Activated CD4-positive, alpha-beta T cell treated with anti-CD3 and anti-CD28 coated beads, Interleukin-2, amount 50 U/mL, for 24 hours (primary cell): Measurements from ENCODE around the gene TLL1.

ENCODE experiments used
- DNase-seq, 2 donors: peaks; one replicate each; pipeline ENCODE4 v3.0.0-alpha.2; 2020; ENCODE audit warnings: low read depth in 1 of 2, low spot score in 1 of 2

Gene TLL1

DNA sequence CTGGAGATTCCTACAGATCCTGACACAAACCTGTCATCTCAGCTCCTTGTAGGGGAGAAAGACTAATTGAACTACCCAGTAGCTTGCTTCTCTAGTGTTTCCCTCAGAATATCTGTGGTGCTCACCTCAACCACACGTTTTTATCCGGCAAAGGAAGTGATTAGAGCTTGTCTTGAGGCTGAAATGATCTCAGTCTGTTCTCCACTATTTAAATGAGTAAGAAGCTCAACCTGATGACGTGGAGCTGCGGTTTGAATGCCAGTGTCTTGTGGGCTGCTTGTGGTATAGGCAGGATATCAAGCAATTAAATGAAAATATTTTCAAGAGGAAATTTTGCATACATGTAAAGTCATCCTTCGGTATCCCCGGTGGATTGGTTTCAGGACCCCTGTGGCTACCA is 270.2 kb downstream of the TLL1 start:
- no peak for DNase-seq

DNA sequence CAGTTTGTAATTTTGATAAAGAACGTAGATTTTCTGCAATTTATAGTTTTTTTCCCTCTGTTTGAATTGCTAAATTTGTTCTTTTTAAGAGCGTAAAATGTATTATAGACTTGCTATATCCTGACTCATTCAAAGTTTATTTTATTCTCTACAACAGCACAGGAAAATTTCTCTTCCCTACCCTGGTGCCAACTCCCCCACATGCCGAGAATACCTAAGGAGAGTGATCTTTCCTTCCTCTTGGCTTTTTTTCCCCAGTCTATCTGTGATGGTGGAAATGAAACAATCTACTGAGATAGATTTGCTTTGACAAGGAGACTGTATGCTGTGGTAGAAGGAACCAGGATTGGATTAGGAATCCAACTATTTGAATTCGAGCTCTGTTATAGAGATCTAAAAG is 271.6 kb downstream of the TLL1 start:
- no peak for DNase-seq

DNA sequence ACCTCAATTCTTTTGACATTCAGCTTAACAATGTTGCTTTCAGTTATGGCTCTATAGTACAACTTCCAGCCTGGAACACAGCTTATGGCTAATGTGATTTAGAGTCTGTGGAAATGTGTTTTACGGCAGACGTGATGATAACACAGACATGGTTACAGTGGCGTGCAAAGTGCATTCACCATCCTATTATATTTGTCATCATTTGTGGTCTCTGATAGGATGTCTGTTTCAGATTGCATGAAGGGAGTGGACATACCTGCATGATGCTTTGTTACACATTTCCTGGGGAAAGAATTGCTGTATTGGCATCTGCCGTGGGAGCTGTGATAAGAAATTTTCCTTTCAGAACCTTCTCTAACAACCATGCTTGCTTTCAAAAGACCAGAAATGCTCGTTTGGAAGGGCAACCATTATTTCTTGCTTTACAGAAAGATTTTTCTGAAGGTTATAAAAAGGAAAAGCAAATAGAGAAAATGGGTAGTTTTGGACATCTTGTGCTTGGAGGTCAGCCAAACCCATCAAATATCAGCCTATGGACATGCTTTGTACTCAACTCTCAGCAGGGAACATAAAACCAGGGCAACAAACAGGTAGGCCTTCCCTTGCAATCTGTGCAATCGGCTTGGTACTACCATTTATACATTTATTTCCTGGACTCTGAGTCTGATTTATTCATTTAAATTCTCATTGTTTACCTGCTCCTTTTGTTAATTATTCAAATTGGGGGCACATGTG is 273.9 kb downstream of the TLL1 start:
- DNase-seq, result no peak
